ENCODE results near the gene POLD1. TPM values are rescaled to one million over a fixed set of nuclear protein-coding genes. Genes with fewer than 3 reads are reported as not detected.

Gene POLD1
- total RNA-seq, 1 donor from 2014 or later, result 151 TPM

- H3K27ac Mint-ChIP-seq (ENCODE audit: unreplicated experiment), result peak overlapping the region; percentile 37
- H3K9me3 Mint-ChIP-seq, result peaks cover 2% of the 10 kb centered on the region
- no peak overlapping the region for H3K4me3 Mint-ChIP-seq
- peaks cover 14% of the 10 kb centered on the region for H3K27me3 Mint-ChIP-seq (ENCODE audit: low read depth)
- peak; percentile 68 for DNase-seq (ENCODE audit: low read depth, low spot score)
- TF ChIP-seq, protein P1, sequence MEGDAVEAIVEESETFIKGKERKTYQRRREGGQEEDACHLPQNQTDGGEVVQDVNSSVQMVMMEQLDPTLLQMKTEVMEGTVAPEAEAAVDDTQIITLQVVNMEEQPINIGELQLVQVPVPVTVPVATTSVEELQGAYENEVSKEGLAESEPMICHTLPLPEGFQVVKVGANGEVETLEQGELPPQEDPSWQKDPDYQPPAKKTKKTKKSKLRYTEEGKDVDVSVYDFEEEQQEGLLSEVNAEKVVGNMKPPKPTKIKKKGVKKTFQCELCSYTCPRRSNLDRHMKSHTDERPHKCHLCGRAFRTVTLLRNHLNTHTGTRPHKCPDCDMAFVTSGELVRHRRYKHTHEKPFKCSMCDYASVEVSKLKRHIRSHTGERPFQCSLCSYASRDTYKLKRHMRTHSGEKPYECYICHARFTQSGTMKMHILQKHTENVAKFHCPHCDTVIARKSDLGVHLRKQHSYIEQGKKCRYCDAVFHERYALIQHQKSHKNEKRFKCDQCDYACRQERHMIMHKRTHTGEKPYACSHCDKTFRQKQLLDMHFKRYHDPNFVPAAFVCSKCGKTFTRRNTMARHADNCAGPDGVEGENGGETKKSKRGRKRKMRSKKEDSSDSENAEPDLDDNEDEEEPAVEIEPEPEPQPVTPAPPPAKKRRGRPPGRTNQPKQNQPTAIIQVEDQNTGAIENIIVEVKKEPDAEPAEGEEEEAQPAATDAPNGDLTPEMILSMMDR (conservative IDR thresholded peaks at IDR 0.05), result peak; percentile 81
- H3K4me1 Mint-ChIP-seq, result peaks cover 16% of the 10 kb centered on the region
- no peaks in the 10 kb centered on the region for H3K36me3 Mint-ChIP-seq (ENCODE audit: low read depth)
Observed at GRCh38 chr19:50461066-50461875, 77.1 kb downstream of the POLD1 start.

- H3K27me3 Mint-ChIP-seq (ENCODE audit: low read depth), result peaks cover 8% of the 10 kb centered on the region
- no peak overlapping the region for H3K27ac Mint-ChIP-seq (ENCODE audit: unreplicated experiment)
- DNase-seq (ENCODE audit: low read depth, low spot score), result no peak
- peaks cover 22% of the 10 kb centered on the region for H3K4me1 Mint-ChIP-seq
- H3K36me3 Mint-ChIP-seq (ENCODE audit: low read depth), result no peaks in the 10 kb centered on the region
- TF ChIP-seq, protein P1 (conservative IDR thresholded peaks at IDR 0.05), result no peak
- no peaks in the 10 kb centered on the region for H3K9me3 Mint-ChIP-seq
- no peak overlapping the region for H3K4me3 Mint-ChIP-seq
Observed at GRCh38 chr19:50462970-50463369, 78.8 kb downstream of the POLD1 start.

DNA sequence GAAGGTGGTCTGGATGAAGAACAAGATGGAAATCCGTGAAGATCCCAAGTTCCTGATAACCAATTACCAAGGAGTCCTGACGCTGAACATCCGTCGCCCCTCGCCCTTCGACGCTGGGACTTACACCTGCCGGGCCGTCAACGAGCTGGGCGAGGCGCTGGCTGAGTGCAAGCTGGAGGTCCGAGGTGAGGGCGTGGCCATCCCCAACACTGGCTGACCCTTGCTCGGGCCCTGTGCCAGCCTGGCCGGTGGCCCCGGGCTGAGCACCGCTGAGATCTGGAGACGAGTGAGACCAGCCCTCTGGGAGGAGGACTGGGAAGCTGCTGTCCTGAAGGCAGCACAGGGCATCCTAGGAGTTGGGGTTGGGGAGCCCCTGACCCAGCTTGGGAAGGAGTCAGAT lies 80.2 kb downstream of the POLD1 start:
- Mint-ChIP-seq H3K36me3 (ENCODE audit: low read depth) (no peaks in the 10 kb centered on the region), H3K27me3 (ENCODE audit: low read depth) (peaks cover 8% of the 10 kb centered on the region), H3K27ac (ENCODE audit: unreplicated experiment) (peak overlapping the region; percentile 78), H3K4me1 (peaks cover 26% of the 10 kb centered on the region), H3K9me3 (no peaks in the 10 kb centered on the region), H3K4me3 (no peak overlapping the region)
- TF ChIP-seq, protein P1 (conservative IDR thresholded peaks at IDR 0.05), result no peak
- no peak for DNase-seq (ENCODE audit: low read depth, low spot score)

DNA sequence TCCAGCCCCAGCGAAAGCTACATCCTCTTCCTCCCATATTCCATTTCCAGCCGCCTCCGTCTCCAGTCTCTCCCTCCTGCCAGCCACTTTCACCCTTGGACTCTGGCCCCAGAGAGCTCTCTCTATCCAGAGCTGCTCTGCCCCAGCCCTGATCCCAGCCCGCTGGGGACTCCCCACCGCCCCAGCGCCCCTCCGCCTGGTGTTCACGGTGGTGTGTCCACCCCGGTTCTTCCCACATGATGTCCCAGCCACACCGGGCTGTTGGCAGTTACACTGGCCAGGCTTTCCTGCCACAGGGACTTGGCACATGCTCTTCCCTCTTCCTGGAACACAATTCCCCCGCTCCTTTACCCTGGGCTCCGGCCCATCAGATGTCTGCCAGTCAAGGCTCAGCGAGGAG lies 80.9 kb downstream of the POLD1 start:
- H3K9me3 Mint-ChIP-seq, result no peaks in the 10 kb centered on the region
- no peak for DNase-seq (ENCODE audit: low read depth, low spot score)
- no peak overlapping the region for H3K27ac Mint-ChIP-seq (ENCODE audit: unreplicated experiment)
- no peak overlapping the region for H3K4me3 Mint-ChIP-seq
- peaks cover 8% of the 10 kb centered on the region for H3K27me3 Mint-ChIP-seq (ENCODE audit: low read depth)
- TF ChIP-seq, protein P1 (conservative IDR thresholded peaks at IDR 0.05), result no peak
- no peaks in the 10 kb centered on the region for H3K36me3 Mint-ChIP-seq (ENCODE audit: low read depth)
- H3K4me1 Mint-ChIP-seq, result peaks cover 26% of the 10 kb centered on the region

DNA sequence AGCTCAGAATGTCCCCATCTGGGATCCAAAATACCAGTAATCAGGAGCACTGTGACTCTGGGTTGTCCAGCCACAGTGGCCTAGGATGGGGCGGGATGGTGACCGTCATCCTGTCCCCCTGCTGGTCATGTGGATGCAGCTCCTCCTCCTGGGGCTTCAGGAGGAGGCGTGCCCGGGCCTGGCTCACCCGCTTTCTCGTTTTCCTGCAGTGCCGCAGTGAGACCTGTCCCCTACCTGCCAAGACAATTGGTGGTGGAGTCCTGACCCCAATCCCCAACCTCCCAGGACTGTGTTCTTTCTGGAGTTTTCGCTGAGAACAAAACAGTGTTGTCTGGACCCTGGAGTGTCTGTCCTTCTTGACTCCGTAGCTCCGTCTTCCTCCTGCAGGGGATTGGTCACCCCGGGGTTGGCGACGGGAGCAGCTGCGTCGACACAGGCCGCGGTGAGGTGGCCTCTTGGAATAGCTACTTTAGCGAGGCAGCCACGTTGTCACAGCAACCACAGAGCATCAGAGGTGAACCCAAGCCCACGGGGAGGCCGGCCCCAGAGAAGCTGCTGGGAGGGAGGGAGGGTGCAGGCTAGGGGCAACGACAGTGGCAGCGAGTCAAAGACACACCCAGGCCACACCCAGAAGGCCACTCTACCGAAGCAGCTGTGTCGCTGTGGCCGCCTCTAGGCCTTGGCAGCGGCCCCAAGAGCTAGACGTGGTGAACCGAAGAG lies 82.0 kb downstream of the POLD1 start:
- H3K9me3 Mint-ChIP-seq, result no peaks in the 10 kb centered on the region
- H3K27ac Mint-ChIP-seq (ENCODE audit: unreplicated experiment), result peak overlapping the region; percentile 75
- peaks cover 24% of the 10 kb centered on the region for H3K4me1 Mint-ChIP-seq
- peak; percentile 59 for DNase-seq (ENCODE audit: low read depth, low spot score)
- no peaks in the 10 kb centered on the region for H3K36me3 Mint-ChIP-seq (ENCODE audit: low read depth)
- TF ChIP-seq, protein P1 (conservative IDR thresholded peaks at IDR 0.05), result peak; percentile 62
- no peak overlapping the region for H3K4me3 Mint-ChIP-seq
- H3K27me3 Mint-ChIP-seq (ENCODE audit: low read depth), result peaks cover 1% of the 10 kb centered on the region

All from neural crest cell (in vitro differentiated cells).